GM19035 (cell line): ENCODE measurements around the gene URB2.
A peak's percentile ranks its signal among the peaks of the same experiment; 100 is the strongest.
"Not testable (repeated sequence)": the region's sequence is repeated elsewhere in the genome, so short reads cannot be mapped to it uniquely, and the experiment has no call there.

Experiments
- ATAC-seq: cut with Tn5 transposase; IDR thresholded peaks from one replicate; pipeline ENCODE4 v1.9.1; 2021; ENCODE audit not compliant: unreplicated experiment

Gene URB2

GRCh38 chr1:229613938-229614337, 12.1 kb upstream of the URB2 start:
- no peak for ATAC-seq

GRCh38 chr1:229614701-229615100, 11.3 kb upstream of the URB2 start:
- ATAC-seq: no peak

- no peak for ATAC-seq
Measured at GRCh38 chr1:229617351-229618100, 8.5 kb upstream of the URB2 start.

- no peak for ATAC-seq
Measured at GRCh38 chr1:229619002-229619401, 7.0 kb upstream of the URB2 start.

- ATAC-seq: no peak
Measured at GRCh38 chr1:229619614-229620013, 6.4 kb upstream of the URB2 start.

GRCh38 chr1:229620876-229621275, 5.2 kb upstream of the URB2 start:
- no peak for ATAC-seq

GRCh38 chr1:229621663-229622062, 4.4 kb upstream of the URB2 start:
- no peak for ATAC-seq

GRCh38 chr1:229622641-229623120, 3.4 kb upstream of the URB2 start:
- not testable (repeated sequence) for ATAC-seq

- ATAC-seq: no peak
Measured at GRCh38 chr1:229623225-229623624, 2.8 kb upstream of the URB2 start.

GRCh38 chr1:229623838-229624237, 2.2 kb upstream of the URB2 start:
- ATAC-seq: no peak

- ATAC-seq: no peak
Measured at GRCh38 chr1:229624521-229625070, 1.5 kb upstream of the URB2 start.

GRCh38 chr1:229625071-229625914, 754 bp upstream of the URB2 start:
- ATAC-seq: peak; percentile 47

- ATAC-seq: no peak
Measured at GRCh38 chr1:229627003-229627402, 956 bp downstream of the URB2 start.

GRCh38 chr1:229629261-229629660, 3.2 kb downstream of the URB2 start:
- ATAC-seq: no peak

- ATAC-seq: no peak
Measured at GRCh38 chr1:229631148-229631547, 5.1 kb downstream of the URB2 start.

GRCh38 chr1:229631966-229632365, 5.9 kb downstream of the URB2 start:
- no peak for ATAC-seq

GRCh38 chr1:229636042-229636441, 10.0 kb downstream of the URB2 start:
- ATAC-seq: no peak

GRCh38 chr1:229637746-229638145, 11.7 kb downstream of the URB2 start:
- ATAC-seq: no peak

- no peak for ATAC-seq
Measured at GRCh38 chr1:229640455-229640854, 14.4 kb downstream of the URB2 start.

- ATAC-seq: no peak
Measured at GRCh38 chr1:229641306-229641705, 15.3 kb downstream of the URB2 start.

- ATAC-seq: no peak
Measured at GRCh38 chr1:229642376-229642775, 16.3 kb downstream of the URB2 start.

- no peak for ATAC-seq
Measured at GRCh38 chr1:229642970-229643369, 16.9 kb downstream of the URB2 start.
